ENCODE results near the gene FOSB. TPM values are rescaled to one million over a fixed set of nuclear protein-coding genes. Genes with fewer than 3 reads are reported as not detected.

The FOSB gene
- total and polyA plus RNA-seq, 9 of the 15 experiments (the other 6 are each of a cell fraction or from before 2014, with no cell fraction given), result 0.11 to 2.7 (median 0.73) TPM

DNA sequence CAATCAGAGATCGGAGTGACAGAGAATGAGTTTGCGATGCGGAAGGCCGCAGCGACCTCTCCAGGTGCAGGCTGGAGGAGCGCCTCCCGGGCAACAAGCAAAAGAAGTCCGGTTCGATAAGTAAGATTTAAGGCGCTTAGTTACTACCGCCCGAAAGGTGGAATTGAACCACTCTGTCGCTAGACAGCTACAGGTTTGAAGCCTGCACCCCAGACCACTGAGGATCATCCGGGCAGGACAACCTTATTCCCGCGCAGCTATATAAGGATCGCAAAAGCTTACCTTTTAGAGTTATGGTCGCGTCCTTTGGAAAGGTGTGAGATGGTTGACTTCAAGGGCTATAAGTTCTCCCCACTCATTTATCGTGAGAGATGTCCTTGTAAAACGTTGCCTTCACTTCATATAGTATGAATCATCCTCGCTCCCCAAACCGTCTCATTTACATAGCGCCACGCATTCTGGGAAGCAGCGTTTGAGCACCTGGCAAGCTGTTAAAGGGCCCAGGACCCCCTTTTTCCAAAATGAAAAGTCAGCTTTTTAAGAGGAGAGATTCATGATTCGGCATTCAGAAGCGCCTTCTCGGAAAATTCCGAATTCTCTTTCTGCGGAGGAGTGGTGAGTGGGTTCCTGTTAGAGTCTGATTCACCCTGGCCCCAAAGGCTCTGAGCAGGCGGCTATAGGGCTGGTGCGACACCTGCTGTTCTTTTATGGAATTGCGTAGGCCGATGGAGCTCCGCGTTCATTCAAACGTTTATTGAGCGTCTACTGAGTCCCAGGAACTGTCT is 10.8 kb downstream of the FOSB start (continued):
- TF ChIP-seq, protein P1, sequence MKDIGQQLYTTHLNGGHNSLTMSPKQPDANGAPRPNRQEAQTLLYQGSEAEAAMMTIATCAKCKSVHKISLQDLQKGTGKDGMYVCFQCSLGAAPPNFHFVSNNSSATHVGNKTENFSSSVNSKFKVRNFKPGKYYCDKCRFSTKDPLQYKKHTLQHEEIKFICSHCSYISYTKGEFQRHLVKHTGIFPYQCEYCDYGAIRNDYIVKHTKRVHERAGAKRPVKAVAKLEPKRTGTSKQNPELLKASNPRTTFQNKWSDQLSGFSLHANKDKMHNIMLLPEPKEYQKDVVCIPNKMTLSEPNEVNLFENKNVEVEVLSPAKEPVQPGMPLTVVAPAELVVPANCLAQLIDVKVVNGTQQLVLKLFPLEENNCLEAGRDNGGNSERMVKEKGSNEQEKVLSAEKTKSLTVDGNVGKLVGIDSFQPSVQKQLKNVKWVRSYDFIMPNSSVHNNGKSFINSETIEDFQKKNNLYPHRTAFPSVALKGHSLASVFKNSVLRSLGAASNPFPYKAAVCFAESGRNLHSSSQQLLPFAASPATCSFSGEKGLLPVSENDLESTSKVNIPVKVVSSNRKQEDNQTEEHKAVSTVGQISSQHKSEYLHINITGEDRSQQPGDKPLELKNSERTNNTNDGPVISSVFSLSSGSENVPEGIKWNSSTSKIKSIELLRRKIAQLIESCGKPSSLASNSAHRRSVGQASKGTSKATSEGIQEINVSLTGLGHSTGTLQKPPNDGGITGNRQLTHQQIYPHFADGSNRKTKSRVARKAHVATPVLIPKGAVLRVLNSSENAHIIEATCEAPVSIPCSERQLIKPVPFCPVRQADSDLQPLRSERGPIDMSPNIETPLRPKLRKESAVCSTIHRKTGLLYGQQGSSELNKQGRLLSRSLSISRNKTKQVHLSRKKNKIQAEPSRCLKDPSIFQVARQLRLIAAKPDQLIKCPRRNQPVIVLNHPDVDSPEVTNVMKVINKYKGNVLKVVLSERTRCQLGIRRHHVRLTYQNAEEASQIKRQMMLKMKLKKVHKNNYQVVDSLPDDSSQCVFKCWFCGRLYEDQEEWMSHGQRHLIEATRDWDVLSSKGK (CRISPR knock-in tag; IDR thresholded peaks at IDR 0.05), result 0 out of 2 replicates have a peak, but pooled peaks have one; percentile 15
- TF ChIP-seq ZNF384 (IDR thresholded peaks at IDR 0.05; ENCODE audit: low read depth, low read length) (peak; percentile 58; the same call in 1 of the 2 replicates), FOXP1 (CRISPR knock-in tag; IDR thresholded peaks at IDR 0.05) (peak; percentile 77; the same call in 1 of the 2 replicates), NR3C1 (CRISPR knock-in tag; IDR thresholded peaks at IDR 0.05) (no peak), SREBF2 (CRISPR knock-in tag; IDR thresholded peaks at IDR 0.05) (no peak), EP300 (IDR thresholded peaks at IDR 0.05; ENCODE audit: low read length) (peak; percentile 59), RBBP5 (IDR thresholded peaks at IDR 0.05; ENCODE audit: borderline replicate concordance, insufficient read depth, low read length, poor library complexity, severe bottlenecking) (peak; percentile 28), NCOA6 (IDR thresholded peaks at IDR 0.05) (no peak), HNRNPUL1 (IDR thresholded peaks at IDR 0.05; ENCODE audit: low read length) (no peak), ZNF717 (CRISPR knock-in tag; IDR thresholded peaks at IDR 0.05) (no peak), KLF6 (CRISPR knock-in tag; IDR thresholded peaks at IDR 0.05; ENCODE audit: borderline replicate concordance) (no peak)
- TF ChIP-seq, protein P2, sequence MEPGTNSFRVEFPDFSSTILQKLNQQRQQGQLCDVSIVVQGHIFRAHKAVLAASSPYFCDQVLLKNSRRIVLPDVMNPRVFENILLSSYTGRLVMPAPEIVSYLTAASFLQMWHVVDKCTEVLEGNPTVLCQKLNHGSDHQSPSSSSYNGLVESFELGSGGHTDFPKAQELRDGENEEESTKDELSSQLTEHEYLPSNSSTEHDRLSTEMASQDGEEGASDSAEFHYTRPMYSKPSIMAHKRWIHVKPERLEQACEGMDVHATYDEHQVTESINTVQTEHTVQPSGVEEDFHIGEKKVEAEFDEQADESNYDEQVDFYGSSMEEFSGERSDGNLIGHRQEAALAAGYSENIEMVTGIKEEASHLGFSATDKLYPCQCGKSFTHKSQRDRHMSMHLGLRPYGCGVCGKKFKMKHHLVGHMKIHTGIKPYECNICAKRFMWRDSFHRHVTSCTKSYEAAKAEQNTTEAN (CRISPR knock-in tag; IDR thresholded peaks at IDR 0.05), result no peak
- TF ChIP-seq, protein P3, sequence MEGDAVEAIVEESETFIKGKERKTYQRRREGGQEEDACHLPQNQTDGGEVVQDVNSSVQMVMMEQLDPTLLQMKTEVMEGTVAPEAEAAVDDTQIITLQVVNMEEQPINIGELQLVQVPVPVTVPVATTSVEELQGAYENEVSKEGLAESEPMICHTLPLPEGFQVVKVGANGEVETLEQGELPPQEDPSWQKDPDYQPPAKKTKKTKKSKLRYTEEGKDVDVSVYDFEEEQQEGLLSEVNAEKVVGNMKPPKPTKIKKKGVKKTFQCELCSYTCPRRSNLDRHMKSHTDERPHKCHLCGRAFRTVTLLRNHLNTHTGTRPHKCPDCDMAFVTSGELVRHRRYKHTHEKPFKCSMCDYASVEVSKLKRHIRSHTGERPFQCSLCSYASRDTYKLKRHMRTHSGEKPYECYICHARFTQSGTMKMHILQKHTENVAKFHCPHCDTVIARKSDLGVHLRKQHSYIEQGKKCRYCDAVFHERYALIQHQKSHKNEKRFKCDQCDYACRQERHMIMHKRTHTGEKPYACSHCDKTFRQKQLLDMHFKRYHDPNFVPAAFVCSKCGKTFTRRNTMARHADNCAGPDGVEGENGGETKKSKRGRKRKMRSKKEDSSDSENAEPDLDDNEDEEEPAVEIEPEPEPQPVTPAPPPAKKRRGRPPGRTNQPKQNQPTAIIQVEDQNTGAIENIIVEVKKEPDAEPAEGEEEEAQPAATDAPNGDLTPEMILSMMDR (IDR thresholded peaks at IDR 0.05 in 2 of 3, conservative IDR thresholded peaks at IDR 0.05 in 1 of 3; ENCODE audit: insufficient read depth in 2 of 3, low read depth in 1 of 3, low read length in 3 of 3), result peak; percentile 95 to 98 (median 98)
- TF ChIP-seq, protein P4, sequence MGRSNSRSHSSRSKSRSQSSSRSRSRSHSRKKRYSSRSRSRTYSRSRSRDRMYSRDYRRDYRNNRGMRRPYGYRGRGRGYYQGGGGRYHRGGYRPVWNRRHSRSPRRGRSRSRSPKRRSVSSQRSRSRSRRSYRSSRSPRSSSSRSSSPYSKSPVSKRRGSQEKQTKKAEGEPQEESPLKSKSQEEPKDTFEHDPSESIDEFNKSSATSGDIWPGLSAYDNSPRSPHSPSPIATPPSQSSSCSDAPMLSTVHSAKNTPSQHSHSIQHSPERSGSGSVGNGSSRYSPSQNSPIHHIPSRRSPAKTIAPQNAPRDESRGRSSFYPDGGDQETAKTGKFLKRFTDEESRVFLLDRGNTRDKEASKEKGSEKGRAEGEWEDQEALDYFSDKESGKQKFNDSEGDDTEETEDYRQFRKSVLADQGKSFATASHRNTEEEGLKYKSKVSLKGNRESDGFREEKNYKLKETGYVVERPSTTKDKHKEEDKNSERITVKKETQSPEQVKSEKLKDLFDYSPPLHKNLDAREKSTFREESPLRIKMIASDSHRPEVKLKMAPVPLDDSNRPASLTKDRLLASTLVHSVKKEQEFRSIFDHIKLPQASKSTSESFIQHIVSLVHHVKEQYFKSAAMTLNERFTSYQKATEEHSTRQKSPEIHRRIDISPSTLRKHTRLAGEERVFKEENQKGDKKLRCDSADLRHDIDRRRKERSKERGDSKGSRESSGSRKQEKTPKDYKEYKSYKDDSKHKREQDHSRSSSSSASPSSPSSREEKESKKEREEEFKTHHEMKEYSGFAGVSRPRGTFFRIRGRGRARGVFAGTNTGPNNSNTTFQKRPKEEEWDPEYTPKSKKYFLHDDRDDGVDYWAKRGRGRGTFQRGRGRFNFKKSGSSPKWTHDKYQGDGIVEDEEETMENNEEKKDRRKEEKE (IDR thresholded peaks at IDR 0.05; ENCODE audit: borderline replicate concordance in 1 of 2, control insufficient read depth in 1 of 2, low read depth in 2 of 2, low read length in 1 of 2), result peak in 1 of 2 experiments; percentile 86; a peak in 2 of 4 replicates
- TF ChIP-seq, protein P5, sequence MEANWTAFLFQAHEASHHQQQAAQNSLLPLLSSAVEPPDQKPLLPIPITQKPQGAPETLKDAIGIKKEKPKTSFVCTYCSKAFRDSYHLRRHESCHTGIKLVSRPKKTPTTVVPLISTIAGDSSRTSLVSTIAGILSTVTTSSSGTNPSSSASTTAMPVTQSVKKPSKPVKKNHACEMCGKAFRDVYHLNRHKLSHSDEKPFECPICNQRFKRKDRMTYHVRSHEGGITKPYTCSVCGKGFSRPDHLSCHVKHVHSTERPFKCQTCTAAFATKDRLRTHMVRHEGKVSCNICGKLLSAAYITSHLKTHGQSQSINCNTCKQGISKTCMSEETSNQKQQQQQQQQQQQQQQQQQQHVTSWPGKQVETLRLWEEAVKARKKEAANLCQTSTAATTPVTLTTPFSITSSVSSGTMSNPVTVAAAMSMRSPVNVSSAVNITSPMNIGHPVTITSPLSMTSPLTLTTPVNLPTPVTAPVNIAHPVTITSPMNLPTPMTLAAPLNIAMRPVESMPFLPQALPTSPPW (CRISPR knock-in tag; IDR thresholded peaks at IDR 0.05), result peak; percentile 63
